Breast epithelium (tissue), 4 donors: ENCODE measurements around the gene BBLN. TPM values are rescaled to one million over a fixed set of nuclear protein-coding genes. Genes with fewer than 3 reads are reported as not detected.
A peak's percentile ranks its signal among the peaks of the same experiment; 100 is the strongest.

Experiments
- DNase-seq, 2 donors: peaks; one replicate each; pipeline ENCODE4 v3.0.0-alpha.2; 2019; ENCODE audit warnings: low spot score in 2 of 2
- H3K27ac ChIP-seq, 2 donors: fragments of 200-600 bp; sonication (generic) in 1 of 2; one replicate each; pipeline ENCODE4 v1.5.1; 2016 to 2019; ENCODE audit warnings: mild to moderate bottlenecking in 1 of 2
- H3K27me3 ChIP-seq, 2 donors: fragments of 200-600 bp; sonication (generic) in 1 of 2; one replicate each; pipeline versions ENCODE4 v1.5.1 to v1.6.0; 2017 to 2019; ENCODE audit warnings: control low read depth in 1 of 2, mild to moderate bottlenecking in 1 of 2
- H3K36me3 ChIP-seq: fragments of 200-600 bp; one replicate; pipeline ENCODE4 v1.5.1; 2019
- H3K4me1 ChIP-seq, 2 donors: fragments of 200-600 bp; sonication (generic); one replicate each; pipeline ENCODE4 v1.5.1; 2016 to 2019; ENCODE audit warnings: control low read depth in 1 of 2
- H3K4me3 ChIP-seq, 3 donors: fragments of 200-600 bp; sonication (generic); 1 replicate in 2 of 3; 2 replicates in 1 of 3; pipeline ENCODE4 v1.5.1; 2016 to 2019; ENCODE audit warnings: mild to moderate bottlenecking in 3 of 3, moderate library complexity in 2 of 3
- H3K9me3 ChIP-seq, 2 donors: fragments of 200-600 bp; sonication (generic) in 1 of 2; one replicate each; pipeline ENCODE4 v1.5.1; 2016 to 2019; ENCODE audit warnings: control low read depth in 1 of 2
- CTCF ChIP-seq, 3 donors: fragments of 450-650 bp; IDR thresholded peaks; one replicate each; pipeline ENCODE4 v1.5.1; 2016 to 2017; ENCODE audit warnings: antibody characterized with exemption in 3 of 3, mild to moderate bottlenecking in 3 of 3, moderate library complexity in 3 of 3
- POLR2A ChIP-seq: fragments of 450-650 bp; IDR thresholded peaks from one replicate; pipeline ENCODE4 v1.6.1; 2016; ENCODE audit warnings: antibody characterized with exemption, mild to moderate bottlenecking, moderate library complexity
- POLR2AphosphoS5 ChIP-seq, 3 donors: sonication (generic); formaldehyde crosslinking; IDR thresholded peaks; one replicate each; pipeline ENCODE4 v1.6.1; 2017; ENCODE audit warnings: antibody characterized with exemption in 3 of 3
- intact Hi-C: fragments of 100-400 bp; cut with DNase I; formaldehyde crosslinking; loops from one replicate; pipeline ENCODE4 v1.15.1; 2023; ENCODE audit warnings: low total_unique reads
- total RNA-seq, 3 donors: library from RNA; depleted of rRNA; stranded (reverse); fragments of >200 nt; gene quantifications; one replicate each; pipeline ENCODE4 v1.1.0, GENCODE V29; 2016

The BBLN gene
- total RNA-seq, 3 donors from 2014 or later = 144 to 232 (median 152) TPM

GRCh38 chr9:128115187-128116103 lies 44.6 kb upstream of the BBLN start:
- Histone ChIP-seq H3K36me3 (no peaks in the 10 kb centered on the region), H3K9me3 (no peaks in the 10 kb centered on the region), H3K27ac (peak overlapping the region in 1 of 2 donors; percentile 51), H3K27me3 (no peaks in the 10 kb centered on the region), H3K4me3 (no peak overlapping the region), H3K4me1 (no peaks in the 10 kb centered on the region)
- intact Hi-C loops = no loop called here
- TF ChIP-seq POLR2AphosphoS5 (IDR thresholded peaks at IDR 0.05) (no peak), POLR2A (no peak), CTCF (IDR thresholded peaks at IDR 0.05) (no peak)
- no peak for DNase-seq

DNA sequence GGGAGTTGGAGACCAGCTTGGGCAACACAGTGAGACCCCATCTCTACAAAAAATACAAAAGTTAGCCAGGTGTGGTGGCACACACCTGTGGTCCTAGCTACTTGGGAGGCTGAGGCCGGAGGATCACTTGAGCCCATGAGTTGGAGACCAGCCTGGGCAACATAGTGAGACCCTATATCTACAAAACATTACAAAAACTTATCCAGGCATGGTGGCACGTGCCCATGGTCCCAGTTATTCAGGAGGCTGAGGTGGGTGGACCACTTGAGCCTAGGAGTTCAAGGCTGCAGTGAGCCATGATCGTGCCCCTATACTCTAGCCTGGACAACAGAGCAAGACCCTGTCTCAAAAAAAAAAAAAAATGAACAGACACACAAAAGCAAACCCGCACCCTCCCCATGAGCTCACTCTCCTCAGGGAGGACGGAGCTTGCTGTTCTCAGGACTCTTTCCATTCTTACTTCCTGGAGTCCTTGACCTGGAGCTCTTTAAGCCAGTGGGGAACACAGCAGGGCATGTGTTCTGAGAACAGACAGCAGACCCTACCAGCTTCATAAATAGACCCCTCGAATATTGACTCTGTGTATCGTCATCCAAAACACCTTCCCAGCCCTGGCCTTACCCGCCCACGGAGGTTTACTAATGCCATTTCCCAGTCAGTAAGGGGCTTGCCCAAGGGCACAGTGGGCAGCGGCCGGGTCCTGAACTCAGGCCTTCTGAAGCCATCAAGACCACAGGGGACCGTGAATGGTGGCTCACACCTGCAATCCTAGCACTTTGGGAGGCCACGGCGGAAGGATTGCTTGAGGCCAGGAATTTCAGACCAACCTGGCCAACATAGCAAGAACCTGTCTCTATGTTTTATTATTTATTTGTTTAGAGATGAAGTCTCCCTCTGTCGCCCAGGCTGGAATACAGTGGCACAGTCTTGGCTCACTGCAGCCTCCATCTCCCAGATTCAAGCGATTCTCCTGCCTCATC lies 43.7 kb upstream of the BBLN start:
- H3K27ac ChIP-seq = no peak overlapping the region
- no peaks in the 10 kb centered on the region for H3K9me3 ChIP-seq
- TF ChIP-seq POLR2AphosphoS5 (IDR thresholded peaks at IDR 0.05) (no peak), CTCF (IDR thresholded peaks at IDR 0.05) (no peak), POLR2A (no peak)
- no peaks in the 10 kb centered on the region for H3K4me1 ChIP-seq
- intact Hi-C loops = no loop called here
- DNase-seq = no peak
- no peaks in the 10 kb centered on the region for H3K36me3 ChIP-seq
- no peak overlapping the region for H3K4me3 ChIP-seq
- H3K27me3 ChIP-seq = no peaks in the 10 kb centered on the region

DNA sequence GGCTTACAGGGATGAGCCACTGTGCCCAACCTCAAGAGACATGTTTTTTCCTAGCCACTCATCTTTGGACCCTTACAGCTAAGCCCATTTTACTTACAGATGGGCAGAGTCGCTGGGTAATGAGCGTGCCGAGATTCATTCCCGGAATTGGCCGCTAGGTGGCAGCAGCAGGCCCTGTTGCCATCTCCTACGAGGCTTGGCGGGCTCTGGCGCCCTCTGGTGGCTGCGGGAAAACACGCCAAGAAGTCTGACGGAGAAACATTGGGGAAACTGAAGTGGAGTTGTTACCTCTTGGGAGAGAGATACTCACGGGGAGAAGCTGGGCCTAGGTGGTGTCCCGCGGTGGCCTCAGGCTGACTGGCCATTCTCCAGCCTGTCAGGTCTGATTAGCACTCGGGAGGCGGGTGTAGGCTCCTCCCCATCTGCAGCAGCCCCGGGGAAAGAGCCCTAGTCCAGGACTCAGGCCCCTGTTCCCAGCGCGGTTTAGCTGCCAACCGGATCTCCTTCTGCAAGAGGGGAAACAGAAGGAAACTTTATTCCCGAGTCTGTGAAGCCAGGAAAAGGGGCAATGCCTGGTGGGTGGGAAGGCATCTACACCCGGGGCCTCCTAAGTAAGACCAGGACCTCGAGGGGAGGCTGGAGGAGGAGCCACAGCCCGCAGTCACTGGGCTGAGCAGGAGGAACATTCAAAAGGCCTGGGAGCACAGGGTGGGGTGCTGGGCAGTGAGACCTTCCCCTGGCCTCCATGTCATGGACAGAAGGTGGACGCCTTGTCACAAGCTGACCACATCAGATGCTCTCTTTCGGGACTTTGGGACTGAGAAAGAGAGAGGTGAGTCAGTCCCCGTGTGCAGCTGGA lies 42.2 kb upstream of the BBLN start:
- Histone ChIP-seq H3K4me1 (no peaks in the 10 kb centered on the region), H3K27ac (peak overlapping the region in 1 of 2 donors; percentile 2), H3K9me3 (no peaks in the 10 kb centered on the region), H3K36me3 (peaks cover 6% of the 10 kb centered on the region), H3K27me3 (no peaks in the 10 kb centered on the region), H3K4me3 (no peak overlapping the region)
- peak; percentile 86 to 96 for DNase-seq
- peak; percentile 99 to 100 (median 100) for TF ChIP-seq CTCF (IDR thresholded peaks at IDR 0.05)
- peak; percentile 75 to 80 (median 77) for TF ChIP-seq POLR2AphosphoS5 (IDR thresholded peaks at IDR 0.05)
- no peak for TF ChIP-seq POLR2A
- intact Hi-C loops = no loop called here

DNA sequence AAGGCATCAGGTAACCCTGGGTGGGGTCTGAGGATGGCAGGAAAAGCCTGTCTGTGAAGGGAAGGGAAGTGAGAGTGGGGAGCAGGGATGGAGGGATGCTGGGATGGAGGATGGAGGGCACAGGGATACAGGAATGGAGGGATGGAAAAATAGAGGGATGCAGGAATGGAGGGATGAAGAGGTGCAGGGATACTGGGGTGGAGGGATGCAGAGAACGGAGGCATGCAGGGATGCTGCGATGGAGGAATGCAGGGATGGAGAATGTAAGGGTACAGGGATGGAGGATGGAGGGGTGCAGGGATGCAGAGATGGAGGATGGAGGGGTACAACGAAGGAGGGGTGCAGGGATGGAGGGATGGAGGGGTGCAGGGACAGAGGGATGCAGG lies 41.6 kb upstream of the BBLN start:
- Histone ChIP-seq H3K27ac (no peak overlapping the region), H3K27me3 (no peaks in the 10 kb centered on the region), H3K36me3 (peaks cover 6% of the 10 kb centered on the region), H3K4me3 (no peak overlapping the region), H3K9me3 (no peaks in the 10 kb centered on the region), H3K4me1 (no peaks in the 10 kb centered on the region)
- intact Hi-C loops = no loop called here
- DNase-seq = no peak
- TF ChIP-seq POLR2A (no peak), CTCF (IDR thresholded peaks at IDR 0.05) (no peak), POLR2AphosphoS5 (IDR thresholded peaks at IDR 0.05) (no peak)
